K562 (cell line): ENCODE data around the gene DAZAP1. TPM values are rescaled to one million over a fixed set of nuclear protein-coding genes. Genes with fewer than 3 reads are reported as not detected.

Experiments
- ATAC-seq: fragments of 200-7000 bp; cut with Tn5 transposase; 3 replicates; pipeline ENCODE4 v1.9.1; 2020; ENCODE audit warnings: moderate library complexity
- BruUV-seq: library from RNA; stranded (reverse); fragments of 400-500 nt; replicated peaks from 2 replicates; lab custom pipeline; 2021; lab: Mats Ljungman, UMichigan
- CTCF ChIA-PET: fragments of 300-600 bp; formaldehyde crosslinking; extraction: SDS; loops from one replicate; lab custom pipeline; 2021; ENCODE audit warnings: low intra/inter-chr PET ratio; lab: Yijun Ruan, JAX
- POLR2A ChIA-PET: fragments of 300-600, 350-650 bp; sonication (Branson Sonifier 250); formaldehyde crosslinking; extraction: SDS; loops from one replicate; lab custom pipeline; 2021; ENCODE audit warnings: antibody characterized with exemption, inconsistent platforms; lab: Yijun Ruan, JAX
- DNase-seq, 4 experiments: peaks; one replicate each; pipeline versions ENCODE4 v3.0.0 to v3.0.0-alpha.2; 2011 to 2018; ENCODE audit warnings: low spot score in 3 of 4, mixed read lengths in 3 of 4; ENCODE audit errors: extremely low read depth in 1 of 4
- FAIRE-seq: peaks from 2 replicates; lab custom pipeline; 2011; peaks lifted over from hg19 to GRCh38; lab: Jason Lieb, UNC
- H2AFZ ChIP-seq: 2 replicates; pipeline ENCODE4 v1.6.0; 2011; ENCODE audit warnings: low read depth, low read length, control low read depth, inconsistent platforms
- H3K27ac ChIP-seq: fragments of 200-600 bp; 3 replicates; pipeline ENCODE4 v1.8.0; 2011; ENCODE audit warnings: low read depth, mild to moderate bottlenecking, control low read depth, inconsistent platforms, low read length, moderate library complexity, mixed read lengths; ENCODE audit errors: extremely low read depth
- H3K27me3 ChIP-seq, 2 experiments: fragments of 300-600 bp in 1 of 2; 2 replicates in 1 of 2; 3 replicates in 1 of 2; pipeline versions ENCODE4 v1.6.0 to v1.8.0; 2011; ENCODE audit warnings: inconsistent platforms in 2 of 2, low read length in 2 of 2, mild to moderate bottlenecking in 1 of 2, mixed read lengths in 1 of 2, moderate library complexity in 1 of 2; ENCODE audit not compliant: control insufficient read depth in 2 of 2, insufficient read depth in 2 of 2
- H3K36me3 ChIP-seq: fragments of 300-600 bp; 3 replicates; pipeline ENCODE4 v1.8.0; 2011; ENCODE audit warnings: mild to moderate bottlenecking, low read length, inconsistent platforms; ENCODE audit not compliant: control insufficient read depth, insufficient read depth
- H3K4me1 ChIP-seq, 2 experiments: fragments of 200-600 bp in 1 of 2; replicated peaks in 1 of 2; 2 replicates in 1 of 2; 3 replicates in 1 of 2; pipeline versions ENCODE4 v1.5.1 to v1.8.0; 2011; ENCODE audit warnings: inconsistent platforms in 2 of 2, low read length in 2 of 2, mild to moderate bottlenecking in 1 of 2, mixed read lengths in 1 of 2, moderate library complexity in 1 of 2; ENCODE audit not compliant: control insufficient read depth in 2 of 2, insufficient read depth in 2 of 2
- H3K4me2 ChIP-seq: 2 replicates; pipeline ENCODE4 v1.6.1; 2011; ENCODE audit warnings: low read length, control low read depth, inconsistent platforms, mixed read lengths; ENCODE audit not compliant: insufficient read depth
- H3K4me3 ChIP-seq: fragments of 200-600 bp; sonication (generic), shearing (Covaris generic); 2 replicates; pipeline ENCODE4 v1.5.1; 2016; ENCODE audit warnings: control low read depth, inconsistent platforms
- H3K79me2 ChIP-seq: fragments of 200-600 bp; 3 replicates; pipeline ENCODE4 v1.8.0; 2011; ENCODE audit warnings: low read length, inconsistent platforms; ENCODE audit not compliant: control insufficient read depth, insufficient read depth
- H3K9ac ChIP-seq, 2 experiments: 2 replicates each; pipeline versions ENCODE4 v1.6.0 to v1.6.1; 2011; ENCODE audit warnings: low read depth in 2 of 2, low read length in 2 of 2, control low read depth in 1 of 2, inconsistent platforms in 1 of 2, mild to moderate bottlenecking in 1 of 2, mixed read lengths in 1 of 2; ENCODE audit not compliant: insufficient read depth in 1 of 2
- H3K9me1 ChIP-seq: one replicate; pipeline ENCODE4 v1.6.0; 2011; ENCODE audit warnings: inconsistent platforms, mild to moderate bottlenecking, low read length, moderate library complexity; ENCODE audit not compliant: control insufficient read depth, insufficient read depth
- H3K9me3 ChIP-seq: replicated peaks from 2 replicates; pipeline ENCODE4 v1.5.1; 2011; ENCODE audit warnings: low read depth, low read length, inconsistent platforms; ENCODE audit not compliant: control insufficient read depth, insufficient read depth
- H4K20me1 ChIP-seq: replicated peaks from 2 replicates; pipeline ENCODE4 v1.6.1; 2011; ENCODE audit warnings: low read length, inconsistent platforms, mixed read lengths; ENCODE audit not compliant: control insufficient read depth, insufficient read depth
- BACH1 ChIP-seq: fragments of 200-800 bp; sonication (Bioruptor generic); IDR thresholded peaks from 2 replicates; pipeline ENCODE4 v1.6.1; 2016; ENCODE audit warnings: missing genetic modification characterization, missing compliant biosample characterization
- ELF2 ChIP-seq: fragments of 250-450 bp; sonication (Bioruptor Pico); IDR thresholded peaks from 2 replicates; pipeline ENCODE4 v1.5.0; 2021; ENCODE audit warnings: mild to moderate bottlenecking
- ESRRA ChIP-seq: fragments of 450-650 bp; IDR thresholded peaks from 2 replicates; pipeline ENCODE4 v1.6.1; 2014; ENCODE audit warnings: low read depth, mild to moderate bottlenecking, moderate library complexity, borderline replicate concordance
- EWSR1 ChIP-seq: fragments of 450-650 bp; IDR thresholded peaks from 2 replicates; pipeline ENCODE4 v1.6.1; 2018; ENCODE audit warnings: borderline replicate concordance, mild to moderate bottlenecking, low read depth, moderate library complexity; ENCODE audit not compliant: partially characterized antibody
- NEUROD1 ChIP-seq: fragments of 150-350 bp; IDR thresholded peaks from 2 replicates; pipeline ENCODE4 v1.6.1; 2014; ENCODE audit warnings: borderline replicate concordance, low read length, low read depth; ENCODE audit not compliant: partially characterized antibody
- ZNF121 ChIP-seq: sonication (generic); formaldehyde crosslinking; conservative IDR thresholded peaks from 2 replicates; pipeline ENCODE4 v1.8.0; 2022; ENCODE audit warnings: missing genetic modification reagents
- WGBS: fragments of 100-300 bp; shearing (Covaris generic); methylation state at CpG from one replicate; pipeline ENCODE4 v1.1.6; 2016; ENCODE audit warnings: low coverage, mixed read lengths; ENCODE audit not compliant: insufficient coverage; ENCODE audit errors: missing lambda C conversion rate; 5-methylcytosine and 5-hydroxymethylcytosine counted together
- in situ Hi-C: fragments of 300-500 bp; cut with MboI; formaldehyde crosslinking; loops from 4 replicates; pipeline ENCODE4 v1.15.0; 2018; ENCODE audit warnings: inconsistent platforms, mixed read lengths
- intact Hi-C: fragments of 100-400 bp; cut with micrococcal nuclease; formaldehyde crosslinking; loops from 2 replicates; pipeline ENCODE4 v1.14.2; 2022
- polyA plus RNA-seq, 8 experiments: library from polyadenylated mRNA; depleted of rRNA in 4 of 8; stranded (reverse) in 5 of 8; unstranded in 3 of 8; fragments of >200 nt; fragmentation: Nextera tagmentation in 2 of 8; fragmentation: Illumina TruSeq in 1 of 8; extraction: Ambion mirVana in 2 of 8; extraction: Trizol in 1 of 8; gene quantifications; 2 replicates each; pipeline versions ENCODE4 v1.2.1 to v1.2.3, GENCODE V29; 2011 to 2014; ENCODE audit warnings: inconsistent platforms in 1 of 8, missing spikeins in 1 of 8
- total RNA-seq, 7 experiments: library from RNA; depleted of rRNA in 6 of 7; stranded (reverse); fragments of >200 nt in 6 of 7; fragmentation: Illumina TruSeq in 2 of 7; extraction: Trizol in 2 of 7; gene quantifications; 2 replicates each; pipeline versions ENCODE4 v1.2.1 to v1.2.3, GENCODE V29; 2011 to 2021; ENCODE audit warnings: low replicate concordance in 1 of 7
- TF ChIP-seq, protein P1 (sequence below): fragments of 200-800 bp; sonication (Bioruptor generic); IDR thresholded peaks from 2 replicates; pipeline ENCODE4 v1.6.1; 2017; ENCODE audit warnings: missing genetic modification characterization, missing compliant biosample characterization

Gene DAZAP1
- total and polyA plus RNA-seq, 9 of the 15 experiments (the other 6 are each of a cell fraction or from before 2014, with no cell fraction given) = 10.8 to 289 (median 142) TPM

DNA sequence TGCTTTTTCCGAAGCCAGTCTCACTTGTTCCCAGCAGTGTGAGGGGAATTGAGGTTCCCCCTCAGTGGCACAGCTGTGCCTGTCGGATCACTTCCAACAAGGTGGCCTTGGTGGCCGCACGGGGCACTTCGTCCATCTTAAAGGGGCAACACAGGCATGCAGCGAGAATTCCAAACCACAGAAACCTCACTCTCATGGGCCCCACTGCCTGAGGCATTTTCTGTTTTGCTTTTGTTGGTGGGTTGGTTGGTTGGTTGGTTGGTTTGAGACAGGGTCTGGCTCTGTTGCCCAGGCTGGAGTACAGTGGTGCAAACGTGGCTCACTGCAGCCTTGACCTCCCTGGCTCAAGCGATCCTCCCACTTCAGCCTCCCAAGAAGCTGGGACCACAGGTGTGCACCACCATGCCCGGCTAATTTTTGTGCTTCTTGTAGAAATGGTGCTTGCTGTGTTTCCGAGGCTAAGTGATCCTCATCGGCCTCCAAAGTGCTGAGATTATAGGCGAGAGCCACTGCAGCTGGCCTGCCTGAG, 27.4 kb upstream of the DAZAP1 start (continued):
- TF ChIP-seq BACH1 (tag) (no peak), NEUROD1 (no peak), ESRRA (no peak), ELF2 (CRISPR knock-in tag) (no peak)
- TF ChIP-seq, protein P1, sequence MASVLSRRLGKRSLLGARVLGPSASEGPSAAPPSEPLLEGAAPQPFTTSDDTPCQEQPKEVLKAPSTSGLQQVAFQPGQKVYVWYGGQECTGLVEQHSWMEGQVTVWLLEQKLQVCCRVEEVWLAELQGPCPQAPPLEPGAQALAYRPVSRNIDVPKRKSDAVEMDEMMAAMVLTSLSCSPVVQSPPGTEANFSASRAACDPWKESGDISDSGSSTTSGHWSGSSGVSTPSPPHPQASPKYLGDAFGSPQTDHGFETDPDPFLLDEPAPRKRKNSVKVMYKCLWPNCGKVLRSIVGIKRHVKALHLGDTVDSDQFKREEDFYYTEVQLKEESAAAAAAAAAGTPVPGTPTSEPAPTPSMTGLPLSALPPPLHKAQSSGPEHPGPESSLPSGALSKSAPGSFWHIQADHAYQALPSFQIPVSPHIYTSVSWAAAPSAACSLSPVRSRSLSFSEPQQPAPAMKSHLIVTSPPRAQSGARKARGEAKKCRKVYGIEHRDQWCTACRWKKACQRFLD (CRISPR knock-in tag) = no peak

DNA sequence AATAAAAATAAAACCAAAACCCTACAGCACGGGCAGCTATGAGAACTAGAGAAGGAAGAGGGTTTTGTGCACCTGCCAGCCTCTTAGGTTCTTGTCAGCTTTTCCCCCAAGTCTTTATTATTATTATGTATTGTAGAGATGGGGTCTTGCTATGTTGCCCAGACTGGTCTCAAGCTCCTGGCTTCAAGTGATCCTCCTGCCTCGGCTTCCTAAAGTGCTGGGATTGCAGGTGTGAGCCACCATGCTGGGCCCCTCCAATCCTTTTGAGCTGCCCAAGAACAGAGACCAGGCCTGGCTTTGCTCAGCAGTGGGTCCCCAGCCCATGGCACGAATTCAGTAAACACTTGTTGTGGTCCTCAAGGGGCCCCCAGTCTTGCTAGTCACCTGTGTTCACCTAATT, 25.1 kb upstream of the DAZAP1 start:
- TF ChIP-seq EWSR1 (no peak), ZNF121 (CRISPR knock-in tag) (peak; percentile 53)
- Histone ChIP-seq H2AFZ (no peak overlapping the region), H3K36me3 (peaks cover 32% of the 10 kb centered on the region; the same call in 2 of the 3 replicates), H3K4me3 (no peak overlapping the region), H4K20me1 (no peaks in the 10 kb centered on the region; the same call in 1 of the 2 replicates), H3K4me2 (no peak overlapping the region), H3K9me1 (no peaks in the 10 kb centered on the region), H3K79me2 (peaks cover 35% of the 10 kb centered on the region), H3K4me1 (peaks cover 0 to 50% of the 10 kb centered on the region in 2 experiments; a peak in 2 of 5 replicates), H3K27me3 (no peaks in the 10 kb centered on the region), H3K9ac (no peak overlapping the region), H3K27ac (no peak overlapping the region), H3K9me3 (no peaks in the 10 kb centered on the region)
- DNase-seq (no peak), ATAC-seq (no peak), FAIRE-seq (no peak)
- in situ Hi-C loops = loop anchor here (5.0 kb wide), 1 partner anchor 105 kb away; the partner anchor contains the start of gene FAM174C
- ChIA-PET POLR2A (interaction anchor here (0.7 to 1.3 kb wide), 2 partner anchors 15 to 113 kb away, joined by 4 to 6 read pairs; no protein-coding TSS in a partner anchor), CTCF (interaction anchor here (0.5 to 0.7 kb wide), 3 partner anchors 9 to 53 kb away, joined by 4 to 6 read pairs (median 4); no protein-coding TSS in a partner anchor)
- WGBS = 51% methylated on average over 3 of the region's 3 CpGs
- intact Hi-C loops = no loop called here
- no TSS peak for BruUV-seq
